Muscle layer of duodenum (tissue), 2 donors: ENCODE data around the gene PIK3C2A.

Experiments used
- H3K27ac ChIP-seq: one replicate; pipeline ENCODE4 v1.7.0; 2013; ENCODE audit warnings: mild to moderate bottlenecking, low read length
- H3K27me3 ChIP-seq: one replicate; pipeline ENCODE4 v1.7.0; 2013; ENCODE audit warnings: low read depth, mild to moderate bottlenecking, control low read depth, low read length
- H3K36me3 ChIP-seq, 2 donors: one replicate each; pipeline ENCODE4 v1.7.0; 2013; ENCODE audit warnings: low read length in 2 of 2, control low read depth in 1 of 2, mild to moderate bottlenecking in 1 of 2; ENCODE audit not compliant: insufficient read depth in 2 of 2, control insufficient read depth in 1 of 2
- H3K4me1 ChIP-seq, 2 donors: one replicate each; pipeline ENCODE4 v1.7.0; 2013; ENCODE audit warnings: low read length in 2 of 2, mild to moderate bottlenecking in 2 of 2, control low read depth in 1 of 2, moderate library complexity in 1 of 2; ENCODE audit not compliant: insufficient read depth in 2 of 2, control insufficient read depth in 1 of 2
- H3K4me3 ChIP-seq, 2 donors: one replicate each; pipeline ENCODE4 v1.7.0; 2013; ENCODE audit warnings: low read length in 2 of 2, low read depth in 1 of 2, mild to moderate bottlenecking in 1 of 2
- H3K9me3 ChIP-seq, 2 donors: one replicate each; pipeline ENCODE4 v1.7.0; 2013; ENCODE audit warnings: low read length in 2 of 2, control low read depth in 1 of 2, mild to moderate bottlenecking in 1 of 2; ENCODE audit not compliant: control insufficient read depth in 1 of 2
- donor health status: healthy.

PIK3C2A gene

DNA sequence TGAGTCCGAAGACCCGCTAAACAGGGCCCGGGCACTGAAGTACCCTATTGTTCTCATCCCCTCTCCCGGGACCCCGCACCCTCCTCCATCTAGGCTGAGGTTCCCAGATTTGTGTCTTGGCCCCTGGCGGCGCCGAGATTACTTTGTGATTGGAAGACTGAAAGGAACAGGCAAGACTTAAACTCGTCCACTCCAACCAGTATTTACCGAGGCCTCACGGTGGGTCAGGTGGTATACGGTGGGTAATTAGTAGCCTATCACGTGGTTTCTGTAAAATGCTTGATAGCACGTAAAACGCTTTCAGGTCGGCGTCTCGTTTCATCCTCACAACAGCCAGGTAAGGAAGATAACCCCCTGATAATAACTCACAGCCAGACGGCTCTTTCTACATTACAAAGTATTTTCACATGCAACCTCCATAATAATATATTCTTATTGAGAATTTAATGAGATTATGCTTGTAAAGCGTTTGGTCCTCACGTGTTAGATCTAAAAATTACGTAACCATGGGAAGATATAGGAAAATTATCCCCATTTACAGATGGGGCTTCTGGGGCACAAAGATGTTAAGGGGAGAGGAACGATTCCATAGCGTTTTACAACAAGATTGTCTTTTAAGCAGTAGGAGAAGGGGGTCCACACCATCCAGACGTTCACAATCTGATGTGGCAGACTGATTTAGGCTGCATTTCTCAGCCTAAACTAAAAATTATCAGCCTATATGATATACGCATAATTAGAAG is 642 bp upstream of the PIK3C2A start:
- Histone ChIP-seq H3K36me3 (peaks cover 0 to 4% of the 10 kb centered on the region in 2 donors), H3K27ac (peak overlapping the region; percentile 94), H3K4me1 (peaks cover 14 to 17% of the 10 kb centered on the region in 2 donors), H3K4me3 (peak overlapping the region; percentile 83 to 91), H3K9me3 (no peaks in the 10 kb centered on the region), H3K27me3 (no peaks in the 10 kb centered on the region)

DNA sequence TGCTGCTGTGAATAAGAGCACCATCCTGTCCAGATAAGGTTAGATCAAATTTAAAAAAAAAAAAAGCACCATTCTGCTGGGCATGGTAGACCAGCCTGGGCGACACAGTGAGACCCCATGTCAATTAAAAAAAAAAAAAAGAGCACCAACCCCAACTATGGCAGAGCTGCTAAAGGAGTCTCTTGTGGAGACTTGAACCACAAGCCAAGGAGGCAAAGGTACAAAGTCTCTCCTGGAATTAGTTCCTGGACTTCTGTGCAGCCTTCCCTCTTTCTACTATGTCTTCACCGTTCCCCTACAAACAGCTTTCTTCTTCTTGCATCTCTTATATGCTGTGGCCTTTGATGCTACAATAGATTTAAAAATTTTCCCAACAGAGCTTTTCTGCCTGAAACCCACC is 1.3 kb downstream of the PIK3C2A start:
- Histone ChIP-seq H3K4me3 (peak overlapping the region; percentile 83 to 91), H3K36me3 (peaks cover 0 to 4% of the 10 kb centered on the region in 2 donors), H3K4me1 (peaks cover 14 to 17% of the 10 kb centered on the region in 2 donors), H3K9me3 (no peaks in the 10 kb centered on the region), H3K27ac (peak overlapping the region; percentile 94), H3K27me3 (no peaks in the 10 kb centered on the region)

DNA sequence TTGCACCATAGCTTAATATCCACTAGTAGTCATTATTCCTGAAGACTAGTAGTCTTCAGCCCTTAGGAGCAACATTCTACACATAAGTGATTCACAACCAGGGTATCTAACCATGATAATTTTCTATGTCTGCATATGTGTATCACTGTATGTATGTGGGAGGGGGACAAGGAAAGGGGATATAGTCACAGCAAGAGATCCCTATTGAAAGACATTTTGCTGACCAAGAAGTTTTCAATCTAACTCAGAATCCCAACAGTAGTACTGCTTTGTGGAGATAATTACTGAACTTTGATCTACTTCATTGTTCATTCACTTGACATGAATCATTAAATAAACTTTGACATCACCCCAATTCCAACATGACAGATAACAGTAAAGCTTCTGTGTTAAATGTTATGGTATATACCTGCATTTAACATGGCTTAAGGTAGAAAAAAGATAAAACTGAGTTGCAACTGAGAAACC is 10.3 kb downstream of the PIK3C2A start:
- Histone ChIP-seq H3K27me3 (no peaks in the 10 kb centered on the region), H3K27ac (no peak overlapping the region), H3K36me3 (peaks cover 11 to 16% of the 10 kb centered on the region in 2 donors), H3K4me3 (no peak overlapping the region), H3K4me1 (no peaks in the 10 kb centered on the region), H3K9me3 (no peaks in the 10 kb centered on the region)

- no peaks in the 10 kb centered on the region for H3K27me3 ChIP-seq
- no peaks in the 10 kb centered on the region for H3K9me3 ChIP-seq
- peaks cover 12 to 23% of the 10 kb centered on the region in 2 donors for H3K36me3 ChIP-seq
- H3K27ac ChIP-seq = no peak overlapping the region
- no peak overlapping the region for H3K4me3 ChIP-seq
- peaks cover 0 to 3% of the 10 kb centered on the region in 2 donors for H3K4me1 ChIP-seq
Observed at GRCh38 chr11:17188675-17189074, 19.1 kb downstream of the PIK3C2A start.

DNA sequence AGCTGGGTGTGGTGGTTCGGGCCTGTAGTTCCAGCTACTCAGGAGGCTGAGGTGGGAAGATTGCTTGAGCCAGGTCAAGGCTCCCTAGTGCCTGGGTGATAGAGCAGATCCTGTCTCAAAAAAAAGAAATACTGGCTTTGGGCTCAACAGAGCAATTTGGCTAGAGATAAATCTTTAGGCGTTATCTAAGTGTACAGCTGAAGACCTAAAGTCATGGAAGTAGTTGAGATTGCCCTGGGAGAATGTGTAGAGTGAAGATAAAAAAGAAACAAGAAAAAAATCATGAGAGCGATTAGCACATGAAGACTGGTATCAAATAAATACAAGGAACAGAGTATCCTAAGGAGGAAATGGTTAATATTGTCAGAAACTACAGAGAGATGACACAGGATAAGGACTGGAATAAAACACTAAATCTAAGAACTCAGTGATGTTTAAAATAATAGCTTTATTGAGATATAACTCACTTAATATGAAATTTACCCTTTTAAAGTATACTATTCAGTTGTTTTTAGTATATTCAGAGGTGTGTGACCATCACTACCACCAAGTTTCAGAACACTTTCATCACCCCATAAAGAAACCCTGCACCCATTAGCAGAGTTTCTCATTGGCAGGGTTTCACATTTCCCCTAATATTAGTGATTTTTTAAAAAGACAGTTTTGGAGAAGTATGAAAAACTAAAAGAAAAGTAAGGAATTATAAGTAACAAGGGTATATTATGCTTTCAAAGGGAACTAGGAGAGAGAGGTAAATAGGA is 20.7 kb downstream of the PIK3C2A start:
- peaks cover 6 to 10% of the 10 kb centered on the region in 2 donors for H3K36me3 ChIP-seq
- H3K4me3 ChIP-seq = no peak overlapping the region
- no peaks in the 10 kb centered on the region for H3K27me3 ChIP-seq
- no peaks in the 10 kb centered on the region for H3K9me3 ChIP-seq
- H3K4me1 ChIP-seq = peaks cover 0 to 3% of the 10 kb centered on the region in 2 donors
- H3K27ac ChIP-seq = no peak overlapping the region

- Histone ChIP-seq H3K4me1 (peaks cover 0 to 3% of the 10 kb centered on the region in 2 donors), H3K4me3 (no peak overlapping the region), H3K36me3 (no peaks in the 10 kb centered on the region), H3K27me3 (no peaks in the 10 kb centered on the region), H3K9me3 (no peaks in the 10 kb centered on the region), H3K27ac (no peak overlapping the region)
Observed at GRCh38 chr11:17185938-17186337, 21.8 kb downstream of the PIK3C2A start.

- no peaks in the 10 kb centered on the region for H3K9me3 ChIP-seq
- H3K27ac ChIP-seq = no peak overlapping the region
- H3K4me3 ChIP-seq = no peak overlapping the region
- peaks cover 0 to 3% of the 10 kb centered on the region in 2 donors for H3K4me1 ChIP-seq
- H3K36me3 ChIP-seq = no peaks in the 10 kb centered on the region
- H3K27me3 ChIP-seq = no peaks in the 10 kb centered on the region
Observed at GRCh38 chr11:17184882-17185587, 22.8 kb downstream of the PIK3C2A start.

DNA sequence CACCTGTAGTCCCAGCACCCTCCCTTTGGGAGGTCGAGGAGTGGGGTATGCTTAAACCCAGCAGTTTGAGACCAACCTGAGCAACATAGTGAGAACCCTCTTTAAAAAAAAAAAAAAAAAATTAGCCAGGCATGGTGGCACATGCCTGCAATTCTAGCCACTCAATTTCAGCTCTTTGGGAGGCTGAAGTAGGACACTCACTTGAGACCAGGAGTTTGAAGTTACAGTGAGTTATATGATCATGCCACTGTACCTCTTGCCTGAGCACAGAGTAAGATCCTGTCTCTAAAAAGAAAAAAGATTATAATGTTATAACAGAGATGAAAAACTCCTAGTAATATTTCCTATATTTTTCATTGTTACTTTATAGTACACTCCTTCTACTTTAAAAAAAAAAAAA is 23.9 kb downstream of the PIK3C2A start:
- Histone ChIP-seq H3K27me3 (no peaks in the 10 kb centered on the region), H3K9me3 (no peaks in the 10 kb centered on the region), H3K27ac (no peak overlapping the region), H3K4me1 (peaks cover 0 to 2% of the 10 kb centered on the region in 2 donors), H3K4me3 (no peak overlapping the region), H3K36me3 (no peaks in the 10 kb centered on the region)

GRCh38 chr11:17179970-17180369 is 27.8 kb downstream of the PIK3C2A start:
- Histone ChIP-seq H3K36me3 (no peaks in the 10 kb centered on the region), H3K9me3 (no peaks in the 10 kb centered on the region), H3K27me3 (no peaks in the 10 kb centered on the region), H3K27ac (no peak overlapping the region), H3K4me1 (no peaks in the 10 kb centered on the region), H3K4me3 (no peak overlapping the region)

- Histone ChIP-seq H3K27ac (no peak overlapping the region), H3K4me3 (no peak overlapping the region), H3K9me3 (no peaks in the 10 kb centered on the region), H3K27me3 (no peaks in the 10 kb centered on the region), H3K36me3 (peaks cover 4 to 6% of the 10 kb centered on the region in 2 donors), H3K4me1 (no peaks in the 10 kb centered on the region)
Observed at GRCh38 chr11:17173332-17173731, 34.5 kb downstream of the PIK3C2A start.

DNA sequence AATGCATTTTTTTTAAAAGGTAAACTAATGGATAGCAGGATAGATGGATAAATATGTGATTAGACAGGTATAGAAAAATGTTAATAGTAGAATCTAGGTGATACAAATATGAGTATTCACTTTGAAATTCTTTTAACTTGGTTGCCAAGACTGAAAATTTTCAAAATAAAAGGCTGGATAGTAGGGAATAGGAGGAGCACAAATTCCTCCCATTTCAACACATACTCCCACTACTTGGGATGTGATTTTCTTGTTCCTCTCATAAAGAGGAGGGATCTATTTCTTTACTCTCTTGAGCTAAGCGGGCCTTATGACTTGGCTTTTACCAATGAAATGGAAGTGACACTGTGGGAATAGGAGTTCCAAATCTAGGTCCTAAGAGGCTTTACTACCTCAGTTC is 35.9 kb downstream of the PIK3C2A start:
- Histone ChIP-seq H3K9me3 (no peaks in the 10 kb centered on the region), H3K4me1 (no peaks in the 10 kb centered on the region), H3K4me3 (no peak overlapping the region), H3K27me3 (no peaks in the 10 kb centered on the region), H3K36me3 (peaks cover 6 to 10% of the 10 kb centered on the region in 2 donors), H3K27ac (no peak overlapping the region)
